HepG2 (cell line): ENCODE measurements around the gene SDK1.

Experiments
- ASH2L ChIP-seq: fragments of 300-600, 200-600 bp; sonication (generic); IDR thresholded peaks from 2 replicates; pipeline ENCODE4 v1.7.0; 2017; ENCODE audit warnings: low read depth, mild to moderate bottlenecking, moderate library complexity, mixed read lengths, low read length; ENCODE audit not compliant: insufficient read length
- CEBPB ChIP-seq: IDR thresholded peaks from 2 replicates; pipeline ENCODE4 v1.6.1; 2011; ENCODE audit warnings: low read depth, low read length, improper control_type of control experiment, borderline replicate concordance
- CTCF ChIP-seq: sonication (generic); formaldehyde crosslinking; IDR thresholded peaks from 2 replicates; pipeline ENCODE4 v1.5.0; 2020; ENCODE audit warnings: mild to moderate bottlenecking, missing genetic modification reagents, moderate library complexity
- EP300 ChIP-seq, 3 experiments: sonication (generic) in 1 of 3; formaldehyde crosslinking in 1 of 3; IDR thresholded peaks; 2 replicates each; pipeline versions ENCODE4 v1.5.1 to v1.6.1; 2011 to 2020; ENCODE audit warnings: low read depth in 2 of 3, low read length in 2 of 3, borderline replicate concordance in 1 of 3, improper control_type of control experiment in 1 of 3, mild to moderate bottlenecking in 1 of 3, missing genetic modification reagents in 1 of 3, moderate library complexity in 1 of 3
- ETS1 ChIP-seq: sonication (generic); formaldehyde crosslinking; IDR thresholded peaks from 2 replicates; pipeline ENCODE4 v1.4.0; 2020; ENCODE audit warnings: missing genetic modification reagents
- MZF1 ChIP-seq: sonication (generic); formaldehyde crosslinking; IDR thresholded peaks from 2 replicates; pipeline ENCODE4 v1.8.1; 2023; ENCODE audit warnings: mild to moderate bottlenecking, missing genetic modification reagents, borderline replicate concordance
- NR2C2 ChIP-seq: sonication (generic); formaldehyde crosslinking; IDR thresholded peaks from 2 replicates; pipeline ENCODE4 v1.4.0; 2020; ENCODE audit warnings: missing genetic modification reagents, mild to moderate bottlenecking, moderate library complexity, borderline replicate concordance
- PBX3 ChIP-seq: sonication (generic); formaldehyde crosslinking; IDR thresholded peaks from 2 replicates; pipeline ENCODE4 v1.8.1; 2023; ENCODE audit warnings: missing genetic modification reagents, inconsistent platforms, borderline replicate concordance
- ZBTB38 ChIP-seq: sonication (generic); formaldehyde crosslinking; IDR thresholded peaks from 2 replicates; pipeline ENCODE4 v1.5.1; 2020; ENCODE audit warnings: mild to moderate bottlenecking, missing genetic modification reagents
- ZFAT ChIP-seq: sonication (generic); formaldehyde crosslinking; conservative IDR thresholded peaks from 2 replicates; pipeline ENCODE4 v1.8.1; 2023; ENCODE audit warnings: missing genetic modification reagents, inconsistent platforms
- ZNF232 ChIP-seq: sonication (generic); formaldehyde crosslinking; IDR thresholded peaks from 2 replicates; pipeline ENCODE4 v1.4.0; 2020; ENCODE audit warnings: missing genetic modification reagents, borderline replicate concordance
- ZNF30 ChIP-seq: sonication (generic); formaldehyde crosslinking; IDR thresholded peaks from 2 replicates; pipeline ENCODE4 v1.5.0; 2020; ENCODE audit warnings: mild to moderate bottlenecking, missing genetic modification reagents

DNA sequence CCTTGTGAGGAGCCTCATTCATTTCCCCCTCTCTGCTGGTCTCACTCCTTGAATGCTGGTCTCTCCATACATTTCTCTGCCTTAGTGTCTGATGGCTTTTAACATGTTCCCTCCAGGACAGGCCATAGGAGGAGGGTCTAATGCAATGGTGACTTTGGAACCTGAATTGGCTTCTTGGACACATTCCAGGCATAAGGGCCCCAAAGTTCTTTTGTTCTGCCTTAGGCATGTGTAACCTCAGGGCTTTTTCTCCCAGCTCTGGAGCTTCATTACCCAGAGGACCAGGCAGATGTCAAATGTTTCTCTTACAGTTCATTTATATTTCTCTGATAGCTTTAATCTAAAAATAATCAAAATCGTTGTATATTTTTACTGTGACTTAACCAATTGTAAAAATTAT, 162.6 kb downstream of the SDK1 start:
- TF ChIP-seq CEBPB = no peak
- no peak for TF ChIP-seq ZBTB38 (CRISPR knock-in tag)
- TF ChIP-seq NR2C2 (CRISPR knock-in tag) = no peak
- TF ChIP-seq EP300 (IDR thresholded peaks at IDR 0.05; ENCODE audit: low read depth in 2 of 2, low read length in 2 of 2) = no peak
- TF ChIP-seq EP300 (CRISPR knock-in tag; IDR thresholded peaks at IDR 0.05; ENCODE audit: borderline replicate concordance) = no peak
- no peak for TF ChIP-seq ASH2L
- no peak for TF ChIP-seq PBX3
- no peak for TF ChIP-seq MZF1 (CRISPR knock-in tag)
- TF ChIP-seq ETS1 = no peak
- TF ChIP-seq CTCF (CRISPR knock-in tag) = no peak
- TF ChIP-seq ZNF232 (CRISPR knock-in tag) = no peak
- TF ChIP-seq ZNF30 (CRISPR knock-in tag) = no peak
- TF ChIP-seq ZFAT (CRISPR knock-in tag) = no peak
